Osteoblast (primary cell): ENCODE results near the gene ACCSL. TPM values are rescaled to one million over a fixed set of nuclear protein-coding genes. Genes with fewer than 3 reads are reported as not detected.

Source experiments
- DNase-seq: peaks from one replicate; pipeline ENCODE4 v3.0.0; 2011; ENCODE audit warnings: low spot score, mixed read lengths; ENCODE audit not compliant: insufficient read length; ENCODE audit errors: missing footprints
- H2AFZ ChIP-seq: 2 replicates; pipeline ENCODE4 v1.6.0; 2011; ENCODE audit warnings: mild to moderate bottlenecking, low read length
- H3K27ac ChIP-seq: 2 replicates; pipeline ENCODE4 v1.5.1; 2011; ENCODE audit warnings: mild to moderate bottlenecking, low read depth, low read length, moderate library complexity
- H3K27me3 ChIP-seq: 2 replicates; pipeline ENCODE4 v1.6.0; 2012; ENCODE audit warnings: mild to moderate bottlenecking, control low read depth, inconsistent platforms, low read length, moderate library complexity; ENCODE audit not compliant: insufficient read depth
- H3K36me3 ChIP-seq: 2 replicates; pipeline ENCODE4 v1.5.1; 2011; ENCODE audit warnings: mild to moderate bottlenecking, low read length, control low read depth, moderate library complexity; ENCODE audit not compliant: insufficient read depth
- H3K4me1 ChIP-seq: 2 replicates; pipeline ENCODE4 v1.5.1; 2011; ENCODE audit warnings: mild to moderate bottlenecking, low read length, control low read depth, moderate library complexity; ENCODE audit not compliant: insufficient read depth
- H3K4me2 ChIP-seq: 2 replicates; pipeline ENCODE4 v1.6.0; 2011; ENCODE audit warnings: mild to moderate bottlenecking, low read length; ENCODE audit not compliant: insufficient read depth
- H3K4me3 ChIP-seq: fragments of 200-600 bp; sonication (generic); 3 replicates; pipeline ENCODE4 v1.5.1; 2012; ENCODE audit warnings: mild to moderate bottlenecking, low read length, inconsistent platforms; ENCODE audit not compliant: insufficient read depth
- H3K79me2 ChIP-seq: 2 replicates; pipeline ENCODE4 v1.6.0; 2012; ENCODE audit warnings: mild to moderate bottlenecking, low read length, control low read depth, inconsistent platforms; ENCODE audit not compliant: insufficient read depth
- H3K9me3 ChIP-seq: 2 replicates; pipeline ENCODE4 v1.5.1; 2011; ENCODE audit warnings: low read depth, low read length, control low read depth
- H4K20me1 ChIP-seq: 2 replicates; pipeline ENCODE4 v1.6.0; 2012; ENCODE audit warnings: mild to moderate bottlenecking, low read length, control low read depth; ENCODE audit not compliant: insufficient read depth
- total RNA-seq: library from RNA; depleted of rRNA; stranded (reverse); fragments of >200 nt; gene quantifications from 2 replicates; pipeline ENCODE4 v1.2.3, GENCODE V29; 2012
- TF ChIP-seq, protein P1 (sequence below): IDR thresholded peaks from 2 replicates; pipeline ENCODE4 v1.5.1; 2011; ENCODE audit warnings: mild to moderate bottlenecking, low read depth, low read length, moderate library complexity; ENCODE audit errors: extremely low read depth

The ACCSL gene
- total RNA-seq, 1 donor: not detected

GRCh38 chr11:44096360-44097185 is 48.8 kb downstream of the ACCSL start:
- Histone ChIP-seq H4K20me1 (peaks cover 30% of the 10 kb centered on the region), H3K79me2 (peaks cover 50% of the 10 kb centered on the region), H3K27ac (peak overlapping the region; percentile 68), H3K4me3 (peak overlapping the region; percentile 92), H3K4me1 (peaks cover 15% of the 10 kb centered on the region), H3K4me2 (peak overlapping the region; percentile 93), H3K36me3 (no peaks in the 10 kb centered on the region), H2AFZ (peak overlapping the region; percentile 86), H3K27me3 (peaks cover 2% of the 10 kb centered on the region), H3K9me3 (no peaks in the 10 kb centered on the region)
- TF ChIP-seq, protein P1, sequence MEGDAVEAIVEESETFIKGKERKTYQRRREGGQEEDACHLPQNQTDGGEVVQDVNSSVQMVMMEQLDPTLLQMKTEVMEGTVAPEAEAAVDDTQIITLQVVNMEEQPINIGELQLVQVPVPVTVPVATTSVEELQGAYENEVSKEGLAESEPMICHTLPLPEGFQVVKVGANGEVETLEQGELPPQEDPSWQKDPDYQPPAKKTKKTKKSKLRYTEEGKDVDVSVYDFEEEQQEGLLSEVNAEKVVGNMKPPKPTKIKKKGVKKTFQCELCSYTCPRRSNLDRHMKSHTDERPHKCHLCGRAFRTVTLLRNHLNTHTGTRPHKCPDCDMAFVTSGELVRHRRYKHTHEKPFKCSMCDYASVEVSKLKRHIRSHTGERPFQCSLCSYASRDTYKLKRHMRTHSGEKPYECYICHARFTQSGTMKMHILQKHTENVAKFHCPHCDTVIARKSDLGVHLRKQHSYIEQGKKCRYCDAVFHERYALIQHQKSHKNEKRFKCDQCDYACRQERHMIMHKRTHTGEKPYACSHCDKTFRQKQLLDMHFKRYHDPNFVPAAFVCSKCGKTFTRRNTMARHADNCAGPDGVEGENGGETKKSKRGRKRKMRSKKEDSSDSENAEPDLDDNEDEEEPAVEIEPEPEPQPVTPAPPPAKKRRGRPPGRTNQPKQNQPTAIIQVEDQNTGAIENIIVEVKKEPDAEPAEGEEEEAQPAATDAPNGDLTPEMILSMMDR: no peak
- DNase-seq: peak; percentile 82

DNA sequence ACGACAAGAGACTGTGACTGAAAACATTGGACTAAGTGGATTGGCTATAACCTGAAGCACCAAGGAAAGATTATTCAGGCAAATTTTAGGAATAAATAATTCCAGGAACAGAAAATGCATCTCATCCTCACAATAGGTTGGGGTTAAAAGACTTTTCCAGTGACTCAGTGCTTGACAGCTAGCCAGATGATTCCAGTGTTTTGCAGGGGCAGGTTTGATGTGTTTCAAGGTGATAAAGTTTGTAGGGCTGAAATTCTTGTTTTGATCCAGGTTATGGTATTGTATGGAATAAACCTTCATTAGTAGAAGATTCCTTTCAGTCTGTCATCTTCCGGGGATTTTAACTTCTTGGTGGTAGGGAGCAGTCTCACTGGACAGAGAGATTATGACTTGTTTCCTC is 50.0 kb downstream of the ACCSL start:
- TF ChIP-seq, protein P1: no peak
- peaks cover 39% of the 10 kb centered on the region for H4K20me1 ChIP-seq
- peaks cover 62% of the 10 kb centered on the region for H3K79me2 ChIP-seq
- no peaks in the 10 kb centered on the region for H3K36me3 ChIP-seq
- no peak overlapping the region for H3K27ac ChIP-seq
- no peak overlapping the region for H3K4me2 ChIP-seq
- DNase-seq: no peak
- H3K27me3 ChIP-seq: no peaks in the 10 kb centered on the region
- H3K4me3 ChIP-seq: no peak overlapping the region
- peaks cover 15% of the 10 kb centered on the region for H3K4me1 ChIP-seq
- H3K9me3 ChIP-seq: no peaks in the 10 kb centered on the region
- H2AFZ ChIP-seq: no peak overlapping the region

DNA sequence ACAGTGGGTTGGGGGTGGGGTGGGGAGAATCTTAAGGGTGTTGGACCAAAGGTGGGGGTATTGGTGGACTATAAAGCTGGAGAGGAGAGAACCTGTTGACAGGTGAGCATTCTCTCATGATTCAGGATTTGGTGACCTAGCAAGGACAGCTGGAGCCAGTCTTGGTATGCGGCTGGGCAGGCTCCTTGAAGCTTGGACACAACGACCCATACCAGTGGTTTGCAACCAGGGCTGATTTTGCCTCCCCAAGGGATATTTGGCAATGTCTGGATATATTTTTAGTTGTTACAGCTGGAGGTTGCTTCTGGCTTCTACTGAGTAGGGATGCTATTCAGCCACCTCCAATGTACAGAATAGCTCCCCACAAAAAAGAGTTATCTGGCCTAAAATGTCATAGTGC is 53.3 kb downstream of the ACCSL start:
- H2AFZ ChIP-seq: no peak overlapping the region
- no peaks in the 10 kb centered on the region for H3K27me3 ChIP-seq
- H3K4me1 ChIP-seq: peaks cover 22% of the 10 kb centered on the region
- H3K4me2 ChIP-seq: no peak overlapping the region
- no peak for DNase-seq
- H3K79me2 ChIP-seq: peaks cover 73% of the 10 kb centered on the region
- H3K4me3 ChIP-seq: no peak overlapping the region
- no peak overlapping the region for H3K27ac ChIP-seq
- TF ChIP-seq, protein P1: no peak
- no peaks in the 10 kb centered on the region for H3K36me3 ChIP-seq
- H4K20me1 ChIP-seq: peaks cover 50% of the 10 kb centered on the region
- no peaks in the 10 kb centered on the region for H3K9me3 ChIP-seq

GRCh38 chr11:44104481-44105294 is 56.9 kb downstream of the ACCSL start:
- Histone ChIP-seq H3K4me2 (peak overlapping the region; percentile 8), H3K4me3 (no peak overlapping the region), H3K4me1 (peaks cover 10% of the 10 kb centered on the region), H3K27me3 (no peaks in the 10 kb centered on the region), H3K9me3 (no peaks in the 10 kb centered on the region), H3K79me2 (peaks cover 51% of the 10 kb centered on the region), H4K20me1 (peaks cover 42% of the 10 kb centered on the region), H3K36me3 (peaks cover 18% of the 10 kb centered on the region), H2AFZ (no peak overlapping the region), H3K27ac (no peak overlapping the region)
- TF ChIP-seq, protein P1: peak; percentile 15
- DNase-seq: peak; percentile 80
